Measurements from ENCODE around the gene HYAL2.

The HYAL2 gene

DNA sequence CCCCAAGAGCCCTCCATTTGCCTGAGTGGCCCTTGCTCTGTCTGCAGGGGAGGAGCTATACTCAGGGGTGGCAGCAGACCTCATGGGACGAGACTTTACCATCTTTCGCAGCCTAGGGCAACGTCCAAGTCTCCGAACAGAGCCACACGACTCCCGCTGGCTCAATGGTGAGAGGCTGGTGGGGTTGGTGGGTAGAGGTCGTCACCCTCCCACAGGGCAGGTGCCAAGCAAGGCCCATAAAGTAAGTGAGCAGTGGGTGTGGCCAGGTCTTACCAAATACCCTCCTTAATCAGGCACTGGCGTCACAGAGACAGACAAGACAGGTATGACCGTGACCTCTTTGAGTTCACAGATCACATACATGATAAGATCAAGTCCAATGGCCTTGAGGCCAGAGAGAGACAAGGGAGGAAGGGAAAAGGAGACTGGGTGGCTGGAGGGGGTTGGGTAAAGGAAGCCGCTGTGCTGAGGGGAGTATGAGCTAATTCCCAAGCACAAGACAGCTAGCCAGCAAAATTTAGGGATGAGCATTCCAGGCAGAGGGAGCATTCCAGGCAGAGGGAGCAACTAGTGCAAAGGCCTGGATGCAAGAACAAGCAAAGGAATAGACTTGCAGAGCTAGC is 51.1 kb downstream of the HYAL2 start:
- TF ChIP-seq, protein P1, sequence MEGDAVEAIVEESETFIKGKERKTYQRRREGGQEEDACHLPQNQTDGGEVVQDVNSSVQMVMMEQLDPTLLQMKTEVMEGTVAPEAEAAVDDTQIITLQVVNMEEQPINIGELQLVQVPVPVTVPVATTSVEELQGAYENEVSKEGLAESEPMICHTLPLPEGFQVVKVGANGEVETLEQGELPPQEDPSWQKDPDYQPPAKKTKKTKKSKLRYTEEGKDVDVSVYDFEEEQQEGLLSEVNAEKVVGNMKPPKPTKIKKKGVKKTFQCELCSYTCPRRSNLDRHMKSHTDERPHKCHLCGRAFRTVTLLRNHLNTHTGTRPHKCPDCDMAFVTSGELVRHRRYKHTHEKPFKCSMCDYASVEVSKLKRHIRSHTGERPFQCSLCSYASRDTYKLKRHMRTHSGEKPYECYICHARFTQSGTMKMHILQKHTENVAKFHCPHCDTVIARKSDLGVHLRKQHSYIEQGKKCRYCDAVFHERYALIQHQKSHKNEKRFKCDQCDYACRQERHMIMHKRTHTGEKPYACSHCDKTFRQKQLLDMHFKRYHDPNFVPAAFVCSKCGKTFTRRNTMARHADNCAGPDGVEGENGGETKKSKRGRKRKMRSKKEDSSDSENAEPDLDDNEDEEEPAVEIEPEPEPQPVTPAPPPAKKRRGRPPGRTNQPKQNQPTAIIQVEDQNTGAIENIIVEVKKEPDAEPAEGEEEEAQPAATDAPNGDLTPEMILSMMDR (IDR thresholded peaks at IDR 0.05; ENCODE audit: low read depth, low read length): no peak
- Histone ChIP-seq H3K27me3 (ENCODE audit: insufficient read depth, low read depth, severe bottlenecking) (peaks cover 6% of the 10 kb centered on the region), H3K9me3 (ENCODE audit: severe bottlenecking) (no peaks in the 10 kb centered on the region), H3K4me3 (ENCODE audit: low read depth, low read length) (no peak overlapping the region), H3K36me3 (no peaks in the 10 kb centered on the region), H3K27ac (no peak overlapping the region)
- no peak for DNase-seq

DNA sequence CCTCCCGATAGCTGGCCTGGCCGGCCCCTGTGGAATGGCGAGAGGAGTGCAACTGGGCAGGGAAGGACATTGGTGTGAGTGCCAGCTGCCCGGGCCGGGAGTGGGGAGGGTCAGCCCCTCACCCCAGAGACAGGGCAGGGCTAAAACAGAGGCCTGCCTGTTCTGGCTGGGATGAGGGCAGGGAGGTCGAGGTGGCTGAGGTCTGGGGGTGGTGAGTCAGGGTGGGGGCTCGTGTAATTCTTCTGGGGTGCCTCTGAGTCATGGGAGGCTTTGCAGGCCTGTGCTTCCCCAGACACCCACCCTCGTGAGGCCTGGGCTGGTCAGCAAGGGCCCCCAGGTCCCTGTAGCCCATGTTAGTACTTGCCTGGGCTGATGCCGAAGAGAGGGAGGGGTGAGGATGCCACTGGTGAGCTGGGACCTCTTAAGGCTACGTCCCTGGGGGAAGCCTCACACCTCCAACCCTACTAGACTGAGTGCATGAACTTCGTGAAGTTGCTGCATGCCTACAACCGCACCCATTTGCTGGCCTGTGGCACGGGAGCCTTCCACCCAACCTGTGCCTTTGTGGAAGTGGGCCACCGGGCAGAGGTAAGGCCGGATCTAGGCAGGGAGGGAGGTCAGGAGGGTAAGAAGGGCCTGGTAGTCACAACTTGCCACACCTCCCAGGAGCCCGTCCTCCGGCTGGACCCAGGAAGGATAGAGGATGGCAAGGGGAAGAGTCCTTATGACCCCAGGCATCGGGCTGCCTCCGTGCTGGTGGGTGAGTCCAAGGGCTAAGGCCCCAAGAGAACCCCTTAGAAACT is 51.9 kb downstream of the HYAL2 start:
- H3K27me3 ChIP-seq (ENCODE audit: insufficient read depth, low read depth, severe bottlenecking): peaks cover 6% of the 10 kb centered on the region
- DNase-seq: no peak
- H3K4me3 ChIP-seq (ENCODE audit: low read depth, low read length): no peak overlapping the region
- no peak overlapping the region for H3K27ac ChIP-seq
- TF ChIP-seq, protein P1 (IDR thresholded peaks at IDR 0.05; ENCODE audit: low read depth, low read length): no peak
- no peaks in the 10 kb centered on the region for H3K36me3 ChIP-seq
- no peaks in the 10 kb centered on the region for H3K9me3 ChIP-seq (ENCODE audit: severe bottlenecking)

DNA sequence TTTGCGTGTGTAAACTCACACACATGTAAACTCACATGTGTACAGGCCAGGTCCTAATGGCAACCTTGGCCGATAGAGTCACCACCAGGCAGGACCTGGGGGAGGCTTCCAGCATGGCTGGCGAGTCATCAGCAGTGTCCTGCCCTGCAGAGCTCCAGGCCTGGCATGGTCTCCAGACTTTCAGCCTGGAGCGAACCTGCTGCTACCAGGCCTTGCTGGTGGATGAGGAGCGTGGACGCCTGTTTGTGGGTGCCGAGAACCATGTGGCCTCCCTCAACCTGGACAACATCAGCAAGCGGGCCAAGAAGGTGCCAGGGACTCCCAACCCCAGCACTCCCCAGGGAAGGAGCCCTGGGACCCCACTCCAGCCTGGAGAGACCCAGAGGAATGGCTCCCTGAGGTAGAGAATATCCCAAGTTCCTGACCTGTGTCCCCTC is 52.5 kb downstream of the HYAL2 start:
- TF ChIP-seq, protein P1 (IDR thresholded peaks at IDR 0.05; ENCODE audit: low read depth, low read length): no peak
- no peak overlapping the region for H3K27ac ChIP-seq
- no peak overlapping the region for H3K4me3 ChIP-seq (ENCODE audit: low read depth, low read length)
- no peak for DNase-seq
- no peaks in the 10 kb centered on the region for H3K36me3 ChIP-seq
- peaks cover 6% of the 10 kb centered on the region for H3K27me3 ChIP-seq (ENCODE audit: insufficient read depth, low read depth, severe bottlenecking)
- H3K9me3 ChIP-seq (ENCODE audit: severe bottlenecking): no peaks in the 10 kb centered on the region

DNA sequence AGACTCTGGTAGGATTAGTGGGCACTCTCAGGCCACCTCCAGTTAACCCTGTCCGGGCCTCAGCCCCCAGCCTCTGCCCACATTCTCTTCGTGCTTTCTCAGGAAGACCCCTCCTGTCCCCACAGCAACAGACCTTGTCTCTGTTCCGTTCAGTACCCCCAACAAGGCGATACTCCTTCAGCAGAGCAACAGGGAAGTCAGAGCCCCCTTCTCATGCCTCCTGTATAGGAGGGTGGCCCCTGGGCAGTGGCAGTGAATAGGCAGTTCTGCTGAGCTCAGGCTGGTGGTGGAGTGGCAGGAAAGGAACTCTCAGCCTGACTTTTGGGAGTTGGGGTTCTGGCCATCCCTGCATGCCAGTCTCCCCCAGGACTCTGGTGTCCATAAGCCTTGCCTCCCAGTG is 53.1 kb downstream of the HYAL2 start:
- Histone ChIP-seq H3K4me3 (ENCODE audit: low read depth, low read length) (no peak overlapping the region), H3K9me3 (ENCODE audit: severe bottlenecking) (no peaks in the 10 kb centered on the region), H3K27me3 (ENCODE audit: insufficient read depth, low read depth, severe bottlenecking) (peaks cover 6% of the 10 kb centered on the region), H3K36me3 (no peaks in the 10 kb centered on the region), H3K27ac (no peak overlapping the region)
- no peak for DNase-seq
- TF ChIP-seq, protein P1 (IDR thresholded peaks at IDR 0.05; ENCODE audit: low read depth, low read length): no peak

DNA sequence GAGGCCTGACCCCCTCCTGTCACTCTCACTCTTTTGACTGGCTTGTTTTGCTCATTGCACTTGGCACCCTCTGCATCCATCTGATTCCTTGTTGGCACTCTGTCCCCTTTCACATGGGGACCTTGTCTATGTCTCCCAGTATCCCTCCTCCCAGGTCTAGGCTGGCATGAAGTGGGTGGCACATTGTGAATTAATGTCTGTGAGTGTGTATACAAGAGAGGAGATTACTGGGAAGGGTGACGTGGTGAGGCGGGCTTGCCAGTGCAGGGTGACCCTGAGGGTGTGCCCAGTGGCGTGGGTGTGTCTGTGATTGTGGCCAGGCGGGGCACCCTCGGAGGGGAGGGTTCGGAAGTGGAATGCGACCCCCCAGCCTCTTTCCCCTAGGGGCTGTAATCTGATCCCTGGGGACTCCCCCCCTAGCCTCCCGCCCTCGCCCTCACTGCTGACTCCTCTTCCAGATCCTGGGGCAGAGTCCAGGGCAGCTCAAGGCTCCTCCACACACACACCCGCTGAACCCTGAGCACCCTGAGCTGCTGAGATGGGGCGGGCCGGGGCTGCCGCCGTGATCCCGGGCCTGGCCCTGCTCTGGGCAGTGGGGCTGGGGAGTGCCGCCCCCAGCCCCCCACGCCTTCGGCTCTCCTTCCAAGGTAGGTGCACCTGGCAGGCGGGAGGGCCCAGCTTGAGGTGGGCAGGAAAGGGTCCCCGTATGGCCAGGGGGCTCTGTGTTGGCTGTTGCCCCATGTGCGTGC is 53.7 kb downstream of the HYAL2 start, which contains the start of gene SEMA3B:
Gene SEMA3B, plus strand, starts transcription at position 445 of the 749 bp plus-strand sequence. Its CDS starts 94 bp downstream, at position 539.
- peaks cover 6% of the 10 kb centered on the region for H3K27me3 ChIP-seq (ENCODE audit: insufficient read depth, low read depth, severe bottlenecking)
- TF ChIP-seq, protein P1 (IDR thresholded peaks at IDR 0.05; ENCODE audit: low read depth, low read length): no peak
- no peak within 1 kb of the TSS for H3K4me3 ChIP-seq (ENCODE audit: low read depth, low read length)
- DNase-seq: no peak
- H3K36me3 ChIP-seq: no peaks in the 10 kb centered on the region
- H3K27ac ChIP-seq: no peak within 1 kb of the TSS
- no peaks in the 10 kb centered on the region for H3K9me3 ChIP-seq (ENCODE audit: severe bottlenecking)

Measured in WERI-Rb-1 (cell line).